GM18502 (cell line): ENCODE results near the gene BANP.

Experiments
- ATAC-seq: cut with Tn5 transposase; IDR thresholded peaks from one replicate; pipeline ENCODE4 v1.9.1; 2021; ENCODE audit warnings: mild to moderate bottlenecking; ENCODE audit not compliant: unreplicated experiment, poor library complexity

The BANP gene

GRCh38 chr16:87947356-87948118 is 3.7 kb upstream of the BANP start:
- no peak for ATAC-seq

- no peak for ATAC-seq
Measured at GRCh38 chr16:87948119-87948545, 3.1 kb upstream of the BANP start.

GRCh38 chr16:87948735-87949070 is 2.5 kb upstream of the BANP start:
- no peak for ATAC-seq

GRCh38 chr16:87949071-87949744 is 2.0 kb upstream of the BANP start:
- ATAC-seq, result no peak

- peak; percentile 8 for ATAC-seq
Measured at GRCh38 chr16:87951552-87952538, 611 bp downstream of the BANP start.

GRCh38 chr16:87952751-87953150 is 1.5 kb downstream of the BANP start:
- ATAC-seq, result no peak

GRCh38 chr16:87953308-87954215 is 2.3 kb downstream of the BANP start:
- no peak for ATAC-seq

- no peak for ATAC-seq
Measured at GRCh38 chr16:87954361-87954760, 3.1 kb downstream of the BANP start.

GRCh38 chr16:87954826-87955225 is 3.6 kb downstream of the BANP start:
- ATAC-seq, result no peak

GRCh38 chr16:87955302-87956097 is 4.3 kb downstream of the BANP start:
- no peak for ATAC-seq

- no peak for ATAC-seq
Measured at GRCh38 chr16:87956098-87956364, 4.8 kb downstream of the BANP start.

GRCh38 chr16:87956365-87957231 is 5.4 kb downstream of the BANP start:
- ATAC-seq, result peak; percentile 49

GRCh38 chr16:87957296-87958094 is 6.3 kb downstream of the BANP start:
- no peak for ATAC-seq

- no peak for ATAC-seq
Measured at GRCh38 chr16:87958632-87959031, 7.4 kb downstream of the BANP start.

- no peak for ATAC-seq
Measured at GRCh38 chr16:87959391-87959990, 8.3 kb downstream of the BANP start.

- ATAC-seq, result no peak
Measured at GRCh38 chr16:87960296-87960695, 9.1 kb downstream of the BANP start.

GRCh38 chr16:87960852-87961251 is 9.6 kb downstream of the BANP start:
- ATAC-seq, result no peak
